H1 (cell line): ENCODE measurements around the gene CD96. TPM values are rescaled to one million over a fixed set of nuclear protein-coding genes. Genes with fewer than 3 reads are reported as not detected.

Source experiments
- CTCF ChIA-PET: fragments of 300-600 bp; sonication (Branson Sonifier 250); formaldehyde crosslinking; loops from one replicate; lab custom pipeline; 2021; ENCODE audit not compliant: partially characterized antibody; lab: Charles Lee
- POLR2A ChIA-PET: fragments of 300-600 bp; sonication (Branson Sonifier 250); formaldehyde crosslinking; loops from one replicate; lab custom pipeline; 2021; ENCODE audit warnings: inconsistent platforms; ENCODE audit not compliant: partially characterized antibody; lab: Charles Lee
- DNase-seq, 2 experiments: peaks; one replicate each; pipeline versions ENCODE4 v3.0.0 to v3.0.0-alpha.2; 2010 to 2022; ENCODE audit warnings: low spot score in 2 of 2, low read depth in 1 of 2, mixed read lengths in 1 of 2
- FAIRE-seq: peaks from 2 replicates; lab custom pipeline; 2011; peaks lifted over from hg19 to GRCh38; lab: Jason Lieb, UNC
- H2AFZ ChIP-seq: 2 replicates; pipeline ENCODE4 v1.8.1; 2012; ENCODE audit warnings: low read length, inconsistent platforms
- H2AK5ac ChIP-seq: 2 replicates; pipeline ENCODE4 v1.6.1; 2013; ENCODE audit warnings: low read depth, low read length
- H2BK120ac ChIP-seq: replicated peaks from 2 replicates; pipeline ENCODE3; 2013; ENCODE audit warnings: low read depth, low read length, inconsistent platforms
- H2BK12ac ChIP-seq: 2 replicates; pipeline ENCODE4 v1.6.1; 2013; ENCODE audit warnings: low read depth, low read length
- H2BK15ac ChIP-seq: 2 replicates; pipeline ENCODE4 v1.6.1; 2013; ENCODE audit warnings: low read length
- H2BK20ac ChIP-seq: 2 replicates; pipeline ENCODE4 v1.6.1; 2013; ENCODE audit warnings: low read length
- H2BK5ac ChIP-seq: 2 replicates; pipeline ENCODE4 v1.6.1; 2013; ENCODE audit warnings: low read depth, low read length
- H3K14ac ChIP-seq: 2 replicates; pipeline ENCODE4 v1.6.1; 2013; ENCODE audit warnings: inconsistent platforms; ENCODE audit not compliant: insufficient read length
- H3K18ac ChIP-seq: 2 replicates; pipeline ENCODE4 v1.6.1; 2013; ENCODE audit warnings: low read length; ENCODE audit errors: extremely low read depth
- H3K23ac ChIP-seq: 2 replicates; pipeline ENCODE4 v1.6.1; 2013; ENCODE audit warnings: inconsistent platforms; ENCODE audit not compliant: insufficient read length
- H3K23me2 ChIP-seq: 2 replicates; pipeline ENCODE4 v1.6.1; 2013; ENCODE audit warnings: low read depth, low read length
- H3K27ac ChIP-seq: 2 replicates; pipeline ENCODE4 v1.6.1; 2011; ENCODE audit warnings: low read depth, low read length, inconsistent platforms
- H3K27me3 ChIP-seq, 4 experiments: replicated peaks in 1 of 4; 1 replicate in 1 of 4; 2 replicates in 3 of 4; pipeline versions ENCODE4 v1.6.1 to v1.8.1; 2011 to 2013; ENCODE audit warnings: low read length in 3 of 4, mild to moderate bottlenecking in 3 of 4, inconsistent platforms in 2 of 4, mixed read lengths in 2 of 4, moderate library complexity in 1 of 4; ENCODE audit not compliant: control insufficient read depth in 3 of 4, insufficient read depth in 3 of 4; ENCODE audit errors: extremely low read depth in 1 of 4
- H3K36me3 ChIP-seq, 4 experiments: 2 replicates each; pipeline versions ENCODE4 v1.6.1 to v1.8.1; 2011 to 2013; ENCODE audit warnings: mild to moderate bottlenecking in 4 of 4, low read length in 3 of 4, moderate library complexity in 2 of 4, control low read depth in 1 of 4, inconsistent platforms in 1 of 4; ENCODE audit not compliant: insufficient read depth in 4 of 4, control insufficient read depth in 2 of 4
- H3K4ac ChIP-seq: replicated peaks from 2 replicates; pipeline ENCODE3; 2013; ENCODE audit warnings: low read length, low read depth, mixed read lengths, inconsistent platforms; ENCODE audit not compliant: insufficient read length
- H3K4me1 ChIP-seq, 4 experiments: replicated peaks in 1 of 4; 1 replicate in 1 of 4; 2 replicates in 3 of 4; pipeline versions ENCODE4 v1.6.1 to v1.8.1; 2011 to 2013; ENCODE audit warnings: low read length in 3 of 4, inconsistent platforms in 2 of 4, mixed read lengths in 1 of 4; ENCODE audit not compliant: insufficient read depth in 4 of 4, control insufficient read depth in 3 of 4
- H3K4me2 ChIP-seq, 2 experiments: 2 replicates each; pipeline versions ENCODE4 v1.6.1 to v1.8.1; 2011 to 2013; ENCODE audit warnings: low read depth in 2 of 2, low read length in 2 of 2, control low read depth in 1 of 2, inconsistent platforms in 1 of 2, mild to moderate bottlenecking in 1 of 2; ENCODE audit not compliant: insufficient read depth in 1 of 2
- H3K4me3 ChIP-seq, 4 experiments: fragments of 200-600, 300-600 bp in 1 of 4; sonication (generic), shearing (Covaris generic), sonication (Bioruptor Twin) in 1 of 4; 2 replicates each; pipeline versions ENCODE4 v1.5.1 to v1.8.1; 2011 to 2016; ENCODE audit warnings: low read length in 4 of 4, low read depth in 3 of 4, control low read depth in 2 of 4, inconsistent platforms in 2 of 4, mild to moderate bottlenecking in 2 of 4, mixed read lengths in 1 of 4, moderate library complexity in 1 of 4; ENCODE audit not compliant: insufficient read depth in 2 of 4; ENCODE audit errors: extremely low read depth in 1 of 4
- H3K56ac ChIP-seq: replicated peaks from 2 replicates; pipeline ENCODE3; 2013; ENCODE audit warnings: low read depth, mild to moderate bottlenecking, mixed read lengths, low read length, inconsistent platforms; ENCODE audit not compliant: insufficient read length
- H3K79me1 ChIP-seq: 2 replicates; pipeline ENCODE4 v1.6.1; 2013; ENCODE audit warnings: low read depth, low read length, control low read depth
- H3K79me2 ChIP-seq, 2 experiments: 2 replicates each; pipeline versions ENCODE4 v1.6.1 to v1.8.1; 2012 to 2013; ENCODE audit warnings: low read length in 2 of 2, mild to moderate bottlenecking in 2 of 2, inconsistent platforms in 1 of 2; ENCODE audit not compliant: insufficient read depth in 2 of 2, control insufficient read depth in 1 of 2
- H3K9ac ChIP-seq, 4 experiments: replicated peaks in 1 of 4; 1 replicate in 1 of 4; 2 replicates in 3 of 4; pipeline versions ENCODE4 v1.6.1 to v1.8.1; 2011 to 2013; ENCODE audit warnings: low read depth in 3 of 4, low read length in 3 of 4, control low read depth in 2 of 4, mild to moderate bottlenecking in 2 of 4, moderate library complexity in 2 of 4, inconsistent platforms in 1 of 4; ENCODE audit errors: extremely low read depth in 1 of 4
- H3K9me3 ChIP-seq, 2 experiments: 2 replicates each; pipeline versions ENCODE4 v1.6.1 to v1.8.1; 2012 to 2013; ENCODE audit warnings: mild to moderate bottlenecking in 2 of 2, moderate library complexity in 2 of 2, control low read depth in 1 of 2, inconsistent platforms in 1 of 2, low read depth in 1 of 2, low read length in 1 of 2, mixed read lengths in 1 of 2; ENCODE audit not compliant: insufficient read depth in 2 of 2
- H4K20me1 ChIP-seq, 2 experiments: replicated peaks in 1 of 2; 2 replicates each; pipeline versions ENCODE3 to v1.8.1; 2011 to 2013; ENCODE audit warnings: inconsistent platforms in 2 of 2, low read length in 2 of 2, mild to moderate bottlenecking in 1 of 2; ENCODE audit not compliant: insufficient read depth in 2 of 2, control insufficient read depth in 1 of 2
- H4K5ac ChIP-seq: 2 replicates; pipeline ENCODE4 v1.6.1; 2013; ENCODE audit warnings: low read length, low read depth, mixed read lengths, inconsistent platforms; ENCODE audit not compliant: insufficient read length
- H4K8ac ChIP-seq: 2 replicates; pipeline ENCODE4 v1.8.0; 2013; ENCODE audit warnings: mild to moderate bottlenecking, moderate library complexity, low read length, inconsistent platforms; ENCODE audit not compliant: insufficient read depth; ENCODE audit errors: extremely low read depth
- H4K91ac ChIP-seq: replicated peaks from 2 replicates; pipeline ENCODE3; 2013; ENCODE audit warnings: low read length, mixed read lengths, inconsistent platforms; ENCODE audit not compliant: insufficient read length
- ATF3 ChIP-seq: IDR thresholded peaks from 2 replicates; pipeline ENCODE4 v1.6.1; 2011; ENCODE audit warnings: low read depth, mild to moderate bottlenecking, low read length; ENCODE audit not compliant: insufficient read depth
- GABPA ChIP-seq: IDR thresholded peaks from 2 replicates; pipeline ENCODE4 v1.6.1; 2011; ENCODE audit warnings: mild to moderate bottlenecking, low read length, moderate library complexity, borderline replicate concordance; ENCODE audit not compliant: insufficient read depth
- JUN ChIP-seq: IDR thresholded peaks from 2 replicates; pipeline ENCODE4 v1.6.1; 2011; ENCODE audit warnings: low read depth, mild to moderate bottlenecking, improper control_type of control experiment, low read length
- KDM5A ChIP-seq: fragments of 200-600 bp; IDR thresholded peaks from 2 replicates; pipeline ENCODE4 v1.7.1; 2012; ENCODE audit warnings: mild to moderate bottlenecking, low read length, inconsistent platforms, mixed read lengths
- NANOG ChIP-seq: IDR thresholded peaks from 2 replicates; pipeline ENCODE4 v1.6.1; 2011; ENCODE audit warnings: low read length, low read depth, mild to moderate bottlenecking, inconsistent platforms; ENCODE audit not compliant: insufficient read depth, poor library complexity, severe bottlenecking
- NRF1 ChIP-seq: IDR thresholded peaks from 2 replicates; pipeline ENCODE4 v1.6.1; 2011; ENCODE audit warnings: mild to moderate bottlenecking, low read depth, low read length, improper control_type of control experiment
- PHF8 ChIP-seq: fragments of 200-600 bp; sonication (generic); conservative IDR thresholded peaks from 2 replicates; pipeline ENCODE4 v1.7.1; 2012; ENCODE audit warnings: low read depth, mild to moderate bottlenecking, inconsistent platforms, low read length, moderate library complexity
- POU5F1 ChIP-seq: IDR thresholded peaks from 2 replicates; pipeline ENCODE4 v1.6.1; 2011; ENCODE audit warnings: low read depth, mild to moderate bottlenecking, low read length, moderate library complexity
- RXRA ChIP-seq: IDR thresholded peaks from 2 replicates; pipeline ENCODE4 v1.6.1; 2011; ENCODE audit warnings: low read depth, mild to moderate bottlenecking, low read length, moderate library complexity; ENCODE audit not compliant: insufficient read depth
- TAF7 ChIP-seq: optimal IDR thresholded peaks from 2 replicates; pipeline ENCODE3; 2011; ENCODE audit warnings: low read depth, mild to moderate bottlenecking, inconsistent platforms, low read length, moderate library complexity, borderline replicate concordance
- USF2 ChIP-seq: IDR thresholded peaks from 2 replicates; pipeline ENCODE4 v1.6.1; 2011; ENCODE audit warnings: low read length, improper control_type of control experiment
- YY1 ChIP-seq: IDR thresholded peaks from 2 replicates; pipeline ENCODE4 v1.6.1; 2011; ENCODE audit warnings: low read depth, mild to moderate bottlenecking, low read length
- WGBS, 2 experiments: shearing (Covaris generic) in 1 of 2; methylation state at CpG; one replicate each; pipeline versions ENCODE4 v1.1.6 to v1.1.7; 2013 to 2015; ENCODE audit warnings: low lambda C conversion rate in 2 of 2, mixed read lengths in 2 of 2, inconsistent platforms in 1 of 2, low coverage in 1 of 2, missing lambda C conversion rate in 1 of 2; ENCODE audit not compliant: insufficient replicate concordance in 2 of 2, insufficient coverage in 1 of 2, insufficient read length in 1 of 2; ENCODE audit errors: extremely low coverage in 1 of 2, missing lambda C conversion rate in 1 of 2; 5-methylcytosine and 5-hydroxymethylcytosine counted together
- polyA plus RNA-seq, 7 experiments: library from polyadenylated mRNA; depleted of rRNA in 3 of 7; stranded (reverse) in 5 of 7; unstranded in 2 of 7; fragments of >200 nt in 5 of 7; fragments of 200-250 nt in 2 of 7; gene quantifications; 1 replicate in 5 of 7; 2 replicates in 1 of 7; 4 replicates in 1 of 7; pipeline versions ENCODE4 v1.2.1 to v1.2.3, GENCODE V29; 2011 to 2013; ENCODE audit warnings: missing spikeins in 2 of 7, mixed read lengths in 2 of 7
- total RNA-seq: library from RNA; stranded (reverse); fragmentation: NEBNext Ultra II Directional; extraction: Animal tissue kit (Norgen Biotek cat#: 25700); gene quantifications from 2 replicates; pipeline ENCODE4 v1.2.1, GENCODE V29; 2021

The CD96 gene
- total and polyA plus RNA-seq, 2 of the 8 experiments (the other 6 are each of a cell fraction or from before 2014, with no cell fraction given), result not detected

- Histone ChIP-seq H4K8ac (no peak overlapping the region), H3K36me3 (no peaks in the 10 kb centered on the region), H4K20me1 (no peaks in the 10 kb centered on the region), H3K18ac (no peak overlapping the region), H3K56ac (no peak overlapping the region), H3K4me2 (no peak overlapping the region), H3K4ac (no peak overlapping the region), H4K91ac (no peak overlapping the region), H3K23me2 (no peaks in the 10 kb centered on the region), H2BK20ac (no peak overlapping the region), H3K27me3 (no peaks in the 10 kb centered on the region), H3K4me1 (no peaks in the 10 kb centered on the region; a peak in 1 of 7 replicates), H3K27ac (no peak overlapping the region), H2BK12ac (no peak overlapping the region), H3K23ac (no peak overlapping the region), H4K5ac (no peak overlapping the region), H3K14ac (no peak overlapping the region), H2AFZ (no peak overlapping the region), H3K79me2 (no peaks in the 10 kb centered on the region), H3K9me3 (no peaks in the 10 kb centered on the region), H2BK120ac (no peak overlapping the region), H3K79me1 (no peaks in the 10 kb centered on the region), H2AK5ac (no peak overlapping the region), H2BK15ac (no peak overlapping the region)
- ChIA-PET CTCF (interaction anchor here (0.9 to 2.0 kb wide), 2 partner anchors 9 to 23 kb away, joined by 3 to 4 read pairs; no protein-coding TSS in a partner anchor), POLR2A (no interaction called here)
- FAIRE-seq (no peak), DNase-seq (no peak)
- 75 to 100% methylated on average over 1 to 4 of the region's 4 CpGs for WGBS, 2 experiments
- TF ChIP-seq KDM5A (no peak), NANOG (no peak), JUN (no peak), GABPA (no peak), YY1 (no peak), USF2 (no peak), NRF1 (no peak), POU5F1 (no peak), TAF7 (no peak), RXRA (no peak), PHF8 (no peak), ATF3 (no peak)
- TF ChIP-seq, all 59 proteins: peak for 0
- H3K9ac ChIP-seq, result no peak overlapping the region; a peak in 1 of 7 replicates
- no peak overlapping the region for H2BK5ac ChIP-seq
- no peak overlapping the region for H3K4me3 ChIP-seq
Measured at GRCh38 chr3:111538681-111539083, 3.3 kb upstream of the CD96 start.
